PFSK-1 (cell line): Measurements from ENCODE around the gene DYNLT1.

Experiments
- FOXP2 ChIP-seq: optimal IDR thresholded peaks from 2 replicates; pipeline ENCODE3; 2011; ENCODE audit warnings: borderline replicate concordance, control low read depth, inconsistent platforms; ENCODE audit not compliant: insufficient read depth; ENCODE audit errors: extremely low read length, extremely low read depth
- POLR2AphosphoS5 ChIP-seq: IDR thresholded peaks from 2 replicates; pipeline ENCODE4 v1.6.1; 2012; ENCODE audit warnings: low read depth, mild to moderate bottlenecking, control low read depth, low read length, moderate library complexity
- REST ChIP-seq, 2 experiments: IDR thresholded peaks; 2 replicates each; pipeline versions ENCODE4 v1.6.1 to v1.8.0; 2011 to 2012; ENCODE audit warnings: low read depth in 2 of 2, low read length in 2 of 2, control low read depth in 1 of 2, inconsistent platforms in 1 of 2, mild to moderate bottlenecking in 1 of 2, moderate library complexity in 1 of 2; ENCODE audit not compliant: insufficient read depth in 1 of 2
- SIN3A ChIP-seq: IDR thresholded peaks from 2 replicates; pipeline ENCODE4 v1.6.1; 2012; ENCODE audit warnings: mild to moderate bottlenecking, low read length, moderate library complexity, borderline replicate concordance; ENCODE audit not compliant: insufficient read depth
- TAF1 ChIP-seq: IDR thresholded peaks from 2 replicates; pipeline ENCODE4 v1.6.1; 2012; ENCODE audit warnings: low read length, control low read depth, borderline replicate concordance; ENCODE audit not compliant: insufficient read depth

DYNLT1 gene

GRCh38 chr6:158677906-158678578 is 33.5 kb upstream of the DYNLT1 start:
- no peak for TF ChIP-seq TAF1
- no peak for TF ChIP-seq POLR2AphosphoS5
- no peak for TF ChIP-seq SIN3A
- no peak for TF ChIP-seq FOXP2
- TF ChIP-seq REST (IDR thresholded peaks at IDR 0.05; ENCODE audit: insufficient read depth in 1 of 2, low read depth in 2 of 2, low read length in 2 of 2), result no peak

GRCh38 chr6:158674342-158675131 is 30.0 kb upstream of the DYNLT1 start:
- no peak for TF ChIP-seq TAF1
- no peak for TF ChIP-seq POLR2AphosphoS5
- no peak for TF ChIP-seq REST (IDR thresholded peaks at IDR 0.05; ENCODE audit: insufficient read depth in 1 of 2, low read depth in 2 of 2, low read length in 2 of 2)
- no peak for TF ChIP-seq FOXP2
- TF ChIP-seq SIN3A, result no peak

- TF ChIP-seq POLR2AphosphoS5 (no peak), TAF1 (no peak), FOXP2 (no peak), REST (IDR thresholded peaks at IDR 0.05; ENCODE audit: insufficient read depth in 1 of 2, low read depth in 2 of 2, low read length in 2 of 2) (no peak), SIN3A (no peak)
These were observed 28.2 kb upstream of the DYNLT1 start for GRCh38 chr6:158672726-158673125.

- no peak for TF ChIP-seq POLR2AphosphoS5
- no peak for TF ChIP-seq FOXP2
- TF ChIP-seq SIN3A, result no peak
- no peak for TF ChIP-seq TAF1
These were observed 24.8 kb upstream of the DYNLT1 start for GRCh38 chr6:158669145-158670035.

GRCh38 chr6:158668707-158669103 is 24.2 kb upstream of the DYNLT1 start:
- TF ChIP-seq REST (IDR thresholded peaks at IDR 0.05; ENCODE audit: insufficient read depth in 1 of 2, low read depth in 2 of 2, low read length in 2 of 2), result no peak
- TF ChIP-seq POLR2AphosphoS5, result no peak
- no peak for TF ChIP-seq TAF1
- no peak for TF ChIP-seq SIN3A
- no peak for TF ChIP-seq FOXP2
